RWPE2 (cell line): ENCODE measurements around the gene VRK1.

ENCODE experiments used
- ATAC-seq: fragments of 200-7000 bp; cut with Tn5 transposase; 3 replicates; pipeline ENCODE4 v1.9.1; 2021; ENCODE audit warnings: low read depth
- DNase-seq: peaks from one replicate; pipeline ENCODE4 v3.0.0-alpha.2; 2020; ENCODE audit warnings: low spot score
- H3K27ac ChIP-seq: fragments of 450-650 bp; 2 replicates; pipeline ENCODE4 v1.5.1; 2017; ENCODE audit warnings: mild to moderate bottlenecking; ENCODE audit not compliant: poor library complexity, severe bottlenecking
- H3K27me3 ChIP-seq: fragments of 250-450 bp; sonication (Bioruptor Pico); 2 replicates; pipeline ENCODE4 v1.5.1; 2021; ENCODE audit warnings: mild to moderate bottlenecking, moderate library complexity; ENCODE audit not compliant: insufficient read depth, poor library complexity, severe bottlenecking
- H3K36me3 ChIP-seq: fragments of 250-450 bp; sonication (Bioruptor Pico); 2 replicates; pipeline ENCODE4 v1.5.1; 2020; ENCODE audit warnings: low read depth, mild to moderate bottlenecking, moderate library complexity
- H3K4me1 ChIP-seq: fragments of 250-450 bp; sonication (Bioruptor Pico); 2 replicates; pipeline ENCODE4 v1.5.1; 2021; ENCODE audit warnings: mild to moderate bottlenecking, moderate library complexity; ENCODE audit not compliant: insufficient read depth, poor library complexity, severe bottlenecking
- H3K4me3 ChIP-seq: fragments of 250-450 bp; sonication (Bioruptor Pico); 2 replicates; pipeline ENCODE4 v1.5.1; 2021; ENCODE audit warnings: mild to moderate bottlenecking, moderate library complexity; ENCODE audit not compliant: severe bottlenecking
- H3K9me3 ChIP-seq: fragments of 250-450 bp; sonication (Bioruptor Pico); 2 replicates; pipeline ENCODE4 v1.5.1; 2021; ENCODE audit warnings: mild to moderate bottlenecking, moderate library complexity; ENCODE audit not compliant: severe bottlenecking
- CTCF ChIP-seq: fragments of 450-650 bp; IDR thresholded peaks from one replicate; pipeline ENCODE4 v1.5.1; 2017; ENCODE audit warnings: mild to moderate bottlenecking, moderate library complexity; ENCODE audit not compliant: poor library complexity, severe bottlenecking

The VRK1 gene

GRCh38 chr14:96798956-96799355 lies 1.8 kb downstream of the VRK1 start:
- DNase-seq: no peak
- Histone ChIP-seq H3K27me3 (no peaks in the 10 kb centered on the region), H3K4me3 (no peak overlapping the region), H3K9me3 (no peaks in the 10 kb centered on the region), H3K4me1 (peaks cover 11% of the 10 kb centered on the region), H3K27ac (no peak overlapping the region), H3K36me3 (peaks cover 20% of the 10 kb centered on the region)
- no peak for ATAC-seq
- no peak for TF ChIP-seq CTCF

DNA sequence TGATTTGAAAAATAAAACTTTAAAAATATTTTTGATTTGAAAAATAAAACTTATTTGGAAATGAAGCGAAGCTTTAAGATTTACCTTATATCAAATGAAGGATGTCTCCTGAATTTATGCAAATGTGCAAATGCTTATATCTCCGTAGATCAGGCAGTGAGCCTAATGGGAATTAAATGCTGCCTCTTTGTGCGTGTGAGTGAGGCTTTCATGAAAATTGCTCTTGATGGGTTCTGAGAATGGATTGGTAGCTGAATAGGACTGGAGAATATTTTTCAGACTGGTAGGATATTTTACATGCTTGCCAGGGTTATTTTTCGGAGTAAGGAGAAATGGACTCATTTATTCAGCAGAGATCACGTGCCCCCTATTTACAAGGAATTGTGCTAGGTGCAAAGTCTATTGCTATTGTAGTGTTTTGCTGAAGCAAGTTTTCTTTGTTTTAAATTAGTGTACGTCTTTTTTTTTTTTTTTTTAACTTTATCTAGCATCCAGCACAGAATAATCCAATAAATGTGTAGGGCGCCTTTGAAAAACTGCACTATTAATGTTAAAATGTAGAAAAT lies 2.4 kb downstream of the VRK1 start:
- DNase-seq: no peak
- Histone ChIP-seq H3K27ac (no peak overlapping the region), H3K4me1 (peaks cover 11% of the 10 kb centered on the region), H3K27me3 (no peaks in the 10 kb centered on the region), H3K4me3 (no peak overlapping the region), H3K36me3 (peaks cover 20% of the 10 kb centered on the region), H3K9me3 (no peaks in the 10 kb centered on the region)
- no peak for TF ChIP-seq CTCF
- no peak for ATAC-seq

GRCh38 chr14:96801931-96802330 lies 4.7 kb downstream of the VRK1 start:
- DNase-seq (no peak), ATAC-seq (no peak)
- TF ChIP-seq CTCF: no peak
- H3K27ac ChIP-seq: no peak overlapping the region
- no peaks in the 10 kb centered on the region for H3K9me3 ChIP-seq
- H3K36me3 ChIP-seq: peaks cover 26% of the 10 kb centered on the region
- peaks cover 11% of the 10 kb centered on the region for H3K4me1 ChIP-seq
- no peaks in the 10 kb centered on the region for H3K27me3 ChIP-seq
- no peak overlapping the region for H3K4me3 ChIP-seq

GRCh38 chr14:96802963-96803362 lies 5.8 kb downstream of the VRK1 start:
- ATAC-seq: no peak
- DNase-seq: no peak
- Histone ChIP-seq H3K27me3 (no peaks in the 10 kb centered on the region), H3K4me3 (no peak overlapping the region), H3K27ac (no peak overlapping the region), H3K4me1 (peaks cover 11% of the 10 kb centered on the region), H3K36me3 (peaks cover 29% of the 10 kb centered on the region), H3K9me3 (no peaks in the 10 kb centered on the region)
- no peak for TF ChIP-seq CTCF

- no peak for DNase-seq
- Histone ChIP-seq H3K27me3 (no peaks in the 10 kb centered on the region), H3K9me3 (no peaks in the 10 kb centered on the region), H3K4me3 (no peak overlapping the region), H3K27ac (no peak overlapping the region), H3K36me3 (peaks cover 24% of the 10 kb centered on the region), H3K4me1 (peaks cover 5% of the 10 kb centered on the region)
- no peak for TF ChIP-seq CTCF
- no peak for ATAC-seq
These were observed 6.8 kb downstream of the VRK1 start for GRCh38 chr14:96803958-96804357.
